Measurements from ENCODE around the gene CLK2.
"Not testable (repeated sequence)": the region's sequence is repeated elsewhere in the genome, so short reads cannot be mapped to it uniquely, and the experiment has no call there.

The CLK2 gene

DNA sequence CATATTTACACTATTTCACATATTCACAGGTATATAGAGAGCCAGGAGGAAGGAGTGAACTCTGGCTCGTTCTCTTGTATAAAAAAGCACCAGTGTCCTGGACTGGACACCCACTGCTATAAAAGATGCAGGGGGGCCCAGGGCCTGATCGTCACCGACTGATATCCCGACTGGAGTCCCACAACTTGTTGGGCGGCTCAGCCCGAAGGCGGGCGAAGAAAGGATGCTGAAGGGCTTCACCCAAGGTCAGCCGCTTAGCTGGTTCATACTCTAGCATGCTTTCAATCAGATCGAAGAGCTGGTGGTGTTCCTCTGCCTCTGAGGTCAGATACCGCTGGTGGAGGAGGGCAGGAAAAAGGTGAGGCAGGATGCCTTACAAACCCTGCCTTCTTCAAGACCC lies 10.2 kb downstream of the CLK2 start:
- no peak for DNase-seq

DNA sequence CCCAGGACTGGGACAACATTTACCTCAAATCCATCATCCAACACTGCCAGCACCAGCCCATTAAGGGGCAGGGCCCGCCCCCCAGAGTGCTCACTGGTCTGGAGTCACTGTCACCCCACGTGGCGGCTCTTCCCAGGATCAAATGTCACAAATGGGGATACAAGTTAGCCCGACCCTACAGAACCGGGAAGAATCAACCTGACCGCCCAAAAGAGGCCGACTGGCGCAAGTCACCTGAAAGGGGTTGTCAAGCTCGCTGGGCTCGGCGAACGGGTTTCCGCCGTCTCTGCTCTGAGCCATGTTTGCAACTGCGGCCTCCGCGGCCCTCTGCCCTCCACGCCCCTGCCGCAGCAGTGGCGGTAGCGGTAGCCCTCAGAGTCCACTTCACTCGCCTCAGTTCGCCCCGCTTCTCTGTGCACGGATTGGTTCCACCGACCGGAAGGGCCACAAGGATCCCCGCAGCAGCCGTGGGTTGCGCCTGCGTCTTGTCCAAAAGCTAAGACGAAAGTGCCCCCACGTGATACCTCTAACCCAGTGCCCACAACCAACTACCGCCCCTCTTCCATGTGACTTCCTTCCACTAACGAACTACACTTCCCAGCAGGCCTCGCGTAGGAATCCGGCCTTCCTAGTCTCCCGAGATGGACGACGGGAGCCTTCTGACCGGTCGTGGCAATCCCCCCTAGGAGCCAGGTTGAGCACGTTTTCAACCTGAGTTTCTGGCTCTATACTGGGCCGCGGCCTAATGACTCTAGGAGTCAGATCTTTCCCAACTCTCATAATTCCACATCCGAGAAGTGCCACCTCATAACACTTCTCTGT lies 11.2 kb downstream of the CLK2 start, which contains the start of gene SCAMP3:
TSS of gene SCAMP3 (minus strand) at position 509 of the 822 bp plus-strand sequence. CDS start at position 300, 209 bp downstream.
- DNase-seq, result peak; percentile 99

DNA sequence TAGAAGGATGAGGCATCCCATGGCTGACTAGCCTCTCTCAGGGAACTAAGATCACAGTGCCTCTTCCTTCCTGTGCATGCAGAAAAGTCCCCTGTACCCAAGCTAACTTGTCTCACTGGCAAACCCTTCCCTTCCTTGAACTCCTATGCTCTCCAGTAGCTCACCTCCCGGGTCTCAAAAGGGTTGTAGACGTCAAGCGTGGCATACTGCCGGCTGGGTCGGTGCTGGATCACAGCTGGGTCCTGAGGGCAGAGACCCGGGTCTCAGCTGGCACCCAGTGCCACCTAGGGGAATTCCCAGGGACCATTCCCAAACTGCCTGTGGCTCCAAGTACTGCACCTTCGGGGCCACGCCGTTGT lies 11.8 kb downstream of the CLK2 start:
- no peak for DNase-seq

DNA sequence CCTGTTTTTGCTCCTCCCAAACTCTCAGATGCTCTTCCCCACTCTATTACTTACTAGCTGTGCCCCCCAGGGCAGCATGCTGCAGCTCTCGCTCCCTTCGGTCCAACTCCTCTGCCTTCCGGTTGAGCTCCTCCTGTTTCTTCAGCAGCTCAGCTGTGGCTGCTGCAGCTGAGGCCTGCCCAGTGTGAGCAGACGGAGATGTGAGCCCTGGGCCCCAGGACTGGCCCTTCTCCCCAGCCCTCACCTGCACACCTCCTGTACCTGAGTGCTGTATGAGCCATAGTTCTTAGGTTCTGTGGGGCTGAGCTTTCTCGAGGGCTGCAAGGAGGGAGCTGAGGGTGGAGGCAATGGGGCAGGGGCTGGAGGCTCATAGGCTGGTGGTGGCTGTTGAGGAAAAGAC lies 13.0 kb downstream of the CLK2 start:
- DNase-seq, result no peak

DNA sequence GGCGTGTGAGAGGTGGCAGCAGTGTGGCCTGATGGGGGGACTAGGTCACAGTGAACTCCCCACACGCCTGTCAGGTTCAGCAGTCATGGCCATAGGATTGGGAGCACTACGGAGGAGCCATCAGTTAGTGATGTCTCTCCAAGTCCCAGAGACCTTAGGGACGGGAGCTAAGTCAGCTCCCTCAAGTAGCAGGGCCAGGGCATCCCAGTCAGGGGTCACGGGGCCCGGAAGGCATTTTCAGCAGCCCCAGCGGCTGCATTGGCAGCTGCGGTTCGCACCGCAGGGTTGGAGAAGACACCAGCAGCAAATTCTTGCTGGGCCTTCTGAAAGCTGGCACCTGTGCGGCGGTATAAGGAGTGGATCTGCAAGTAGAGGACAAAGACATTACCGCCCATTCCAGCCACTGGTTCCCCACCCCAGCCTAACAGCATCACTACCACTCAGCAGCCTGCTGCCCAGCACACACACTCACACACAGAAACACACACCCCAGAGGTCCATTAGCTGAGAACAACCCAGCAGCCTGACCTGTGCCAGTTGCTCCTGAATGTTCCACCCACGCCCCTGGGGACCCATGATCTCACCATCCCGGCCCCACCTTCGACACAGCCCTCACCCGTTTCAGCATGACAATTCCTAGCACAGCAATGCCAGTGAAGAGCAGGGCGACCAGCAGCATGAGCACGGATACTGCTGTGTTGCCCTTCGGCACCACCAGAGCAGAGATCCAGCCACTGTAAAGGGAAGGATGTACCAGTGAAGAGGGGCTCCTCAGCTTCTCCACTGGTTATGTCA lies 17.0 kb downstream of the CLK2 start:
- no peak for DNase-seq

DNA sequence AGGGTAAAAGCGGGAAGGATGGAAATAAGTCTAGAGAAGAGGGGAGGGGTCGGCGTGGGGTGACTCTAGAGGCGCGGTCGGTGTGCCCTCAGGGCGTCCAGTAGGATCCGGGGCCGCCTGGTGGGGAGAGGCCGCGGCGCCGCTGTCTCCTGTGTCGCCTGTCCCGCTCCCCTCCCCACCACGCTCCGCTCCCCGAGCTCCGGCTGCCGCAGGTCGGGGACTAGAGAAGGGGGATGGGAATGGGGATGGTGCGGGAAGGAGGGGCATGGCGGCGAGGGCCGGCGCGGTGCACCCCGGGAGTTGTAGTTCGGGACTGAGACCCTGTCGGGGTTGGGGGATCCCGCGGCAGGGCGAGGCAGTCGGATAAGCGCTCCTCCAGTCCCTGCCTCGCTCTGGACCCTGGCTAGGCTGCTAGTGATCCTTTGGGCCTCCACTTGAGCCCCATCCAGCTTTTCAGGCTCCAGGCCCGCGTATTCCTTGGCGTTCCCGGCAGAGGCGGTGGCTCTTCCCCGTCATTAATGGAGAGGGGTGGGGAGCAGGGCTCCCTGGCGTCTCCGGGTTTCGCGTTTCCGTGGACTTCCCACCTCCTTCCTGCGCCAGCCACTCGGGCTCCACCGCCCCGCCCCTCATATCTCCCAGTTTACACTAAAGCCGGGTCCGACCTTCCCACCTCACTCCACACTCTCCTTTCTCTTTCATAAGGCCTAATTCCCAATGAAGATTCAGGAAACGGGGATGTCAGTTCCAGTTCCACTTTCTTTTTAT lies 17.9 kb downstream of the CLK2 start, which contains the start of gene ENTREP3:
TSS of gene ENTREP3 (minus strand) at position 241 of the 765 bp plus-strand sequence. CDS start 606 bp downstream, outside the sequence.
- peak; percentile 80 for DNase-seq

DNA sequence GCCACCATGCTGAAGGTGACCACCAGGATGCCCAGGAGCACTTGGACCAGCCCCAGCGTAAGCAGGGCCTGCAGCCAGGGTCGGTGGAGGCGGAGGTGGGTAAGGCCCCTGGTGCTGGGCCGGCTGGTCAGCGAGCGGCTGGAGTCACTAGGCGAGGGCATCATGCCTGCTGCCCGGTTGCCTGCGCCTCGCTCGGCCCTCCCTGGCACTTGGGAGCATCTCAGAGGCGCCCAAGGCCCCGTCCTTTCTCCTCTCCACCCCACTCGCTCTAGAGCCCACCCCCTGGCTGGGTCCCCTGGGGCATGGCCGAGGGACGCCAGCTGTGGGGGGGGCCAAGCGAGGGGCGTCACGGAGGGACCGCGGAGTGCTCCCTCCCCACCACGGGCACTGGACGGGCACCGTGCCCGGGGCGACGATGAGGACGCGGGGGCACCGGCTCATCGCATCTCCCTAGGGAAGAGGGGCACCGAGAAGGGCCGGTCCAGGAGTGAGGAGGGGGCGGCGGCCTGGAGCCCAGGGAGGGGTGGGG lies 18.5 kb downstream of the CLK2 start:
- DNase-seq, result no peak

DNA sequence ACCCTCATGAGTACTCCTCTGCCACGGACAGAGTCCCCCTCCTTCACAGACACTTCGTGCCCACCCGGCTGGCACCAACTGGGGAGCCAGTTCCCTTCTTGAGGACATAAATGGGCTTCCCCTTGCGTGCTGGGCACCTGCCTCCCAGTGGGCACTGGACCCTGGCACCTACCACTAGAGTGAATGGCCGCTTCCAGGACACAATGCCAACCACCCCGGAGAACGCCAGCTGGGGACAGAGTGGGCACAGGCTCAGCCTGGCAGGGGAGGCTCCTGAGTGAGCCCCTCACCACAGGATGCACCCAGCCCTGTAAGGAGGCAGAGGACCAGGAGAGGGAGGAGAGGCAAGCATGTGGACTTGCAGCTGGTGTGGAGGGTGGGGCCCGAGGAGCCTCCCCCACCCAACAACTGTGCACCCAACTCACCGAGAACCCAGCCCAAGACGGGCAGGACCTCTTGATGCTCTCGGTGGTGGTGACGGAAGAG lies 19.0 kb downstream of the CLK2 start:
- DNase-seq, result no peak

DNA sequence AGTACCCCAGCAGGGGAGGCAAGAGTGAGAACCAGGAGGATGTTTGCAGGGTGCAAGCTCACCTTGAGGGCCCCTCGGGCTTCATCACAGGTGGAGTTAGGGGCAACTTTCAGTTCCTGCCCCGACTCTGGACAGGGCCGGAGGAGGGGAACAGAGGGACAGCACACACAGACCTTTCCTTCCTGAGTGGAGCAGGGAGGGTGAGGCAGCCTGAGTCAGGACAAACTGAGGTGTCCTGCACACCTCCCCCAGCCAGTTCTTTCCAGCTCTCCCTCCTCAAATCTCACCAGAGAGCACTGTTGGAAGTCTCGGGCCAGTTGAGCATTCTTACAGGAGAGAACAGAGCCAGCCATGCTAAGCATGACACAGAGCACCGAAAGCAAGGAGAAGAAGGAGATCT lies 19.5 kb downstream of the CLK2 start:
- no peak for DNase-seq

DNA sequence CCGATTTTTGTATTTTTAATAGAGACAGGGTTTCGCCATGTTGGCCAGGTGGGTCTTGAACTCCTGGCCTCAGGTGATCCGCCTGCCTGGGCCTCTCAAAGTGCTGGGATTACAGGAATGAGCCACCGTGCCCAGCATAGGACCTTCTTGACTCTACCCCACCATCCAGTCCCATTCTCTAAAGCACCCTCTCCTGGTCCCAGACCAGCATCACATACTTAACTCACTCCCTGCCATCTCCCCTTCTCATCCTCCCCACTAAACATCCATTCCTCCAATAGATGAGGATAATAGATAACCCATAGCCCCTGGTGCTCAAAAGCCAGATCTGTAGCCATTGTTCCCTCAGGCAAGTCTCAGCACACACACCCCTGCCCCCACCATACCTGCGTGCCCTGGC lies 20.1 kb downstream of the CLK2 start:
- DNase-seq, result no peak

DNA sequence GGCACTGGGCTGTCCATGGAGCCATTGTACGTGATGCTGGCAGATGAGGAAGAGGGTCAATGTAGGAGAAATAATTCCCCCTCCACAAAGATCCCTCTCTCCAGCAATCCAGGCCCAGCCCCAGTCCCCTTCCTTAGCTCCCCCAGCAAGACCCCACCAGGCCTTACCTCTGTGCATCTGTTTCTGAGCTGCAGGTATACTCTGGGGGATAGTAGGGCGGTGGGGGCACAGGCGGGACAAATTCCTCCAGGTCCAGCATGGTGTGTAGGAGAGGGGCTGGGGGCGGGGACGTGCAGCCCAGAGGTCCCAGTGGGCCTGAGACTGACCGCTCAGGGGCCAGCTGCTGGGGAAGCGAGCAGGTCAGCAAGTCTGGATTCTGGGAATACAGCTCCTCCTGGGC lies 21.7 kb downstream of the CLK2 start:
- DNase-seq, result no peak

DNA sequence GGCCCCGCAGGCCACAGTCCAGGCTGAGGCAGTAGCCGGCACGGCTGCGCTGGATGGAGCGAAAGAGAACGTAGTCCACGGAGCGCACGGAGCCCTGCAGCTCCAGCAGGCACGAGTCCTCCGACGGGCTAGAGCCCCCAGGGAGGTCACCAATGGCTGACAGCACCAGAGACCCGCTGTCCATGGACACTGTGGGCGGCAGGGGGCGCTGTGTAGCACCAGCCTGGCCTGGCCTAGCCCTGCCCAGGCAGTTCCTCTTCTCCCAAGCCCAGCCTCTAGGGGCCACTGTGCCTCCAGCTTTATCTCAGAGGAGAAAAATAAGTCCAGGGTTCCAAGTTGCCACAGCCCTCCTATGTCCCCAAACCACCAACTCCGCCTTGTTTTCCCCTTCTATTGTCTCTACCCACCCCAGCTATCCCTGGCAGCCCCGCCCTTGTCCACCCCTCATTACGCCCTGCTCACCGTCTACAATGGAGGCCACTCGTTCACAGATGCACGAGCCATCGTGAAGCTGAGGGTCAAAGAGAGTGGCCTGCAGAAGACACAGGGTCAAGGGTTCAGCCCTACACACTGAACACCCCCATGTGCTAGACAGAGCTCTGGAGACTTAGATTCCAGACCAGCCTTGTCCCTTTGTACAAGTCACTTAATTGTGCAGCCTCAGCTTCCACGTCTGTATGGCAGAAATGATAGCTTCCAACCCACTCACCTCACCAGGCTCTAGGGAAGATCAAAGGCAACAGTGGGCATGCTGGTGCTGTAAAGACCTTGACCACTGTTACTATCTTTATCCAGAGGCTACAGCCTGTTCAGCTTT lies 22.5 kb downstream of the CLK2 start:
- peak; percentile 85 for DNase-seq

DNA sequence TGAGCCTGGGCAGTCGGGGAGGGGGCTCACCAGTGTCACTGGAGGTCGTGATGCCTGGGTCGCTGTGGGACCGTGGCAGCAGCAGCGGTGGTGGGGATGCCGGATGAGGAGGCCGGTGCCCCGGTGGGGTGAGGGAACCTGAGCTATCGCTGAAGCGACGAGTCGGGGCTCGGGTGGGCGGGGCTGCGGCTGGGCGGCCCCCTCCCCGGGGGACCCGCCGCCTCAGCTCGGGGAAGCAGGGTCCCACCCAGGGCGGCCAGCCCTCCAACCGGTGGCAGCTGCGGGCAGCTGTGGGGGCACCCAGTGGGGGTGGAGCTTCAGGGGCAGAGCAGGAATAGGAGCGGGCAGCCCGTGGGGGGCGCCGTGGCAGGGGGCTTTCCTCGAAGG lies 23.1 kb downstream of the CLK2 start:
- DNase-seq, result no peak

DNA sequence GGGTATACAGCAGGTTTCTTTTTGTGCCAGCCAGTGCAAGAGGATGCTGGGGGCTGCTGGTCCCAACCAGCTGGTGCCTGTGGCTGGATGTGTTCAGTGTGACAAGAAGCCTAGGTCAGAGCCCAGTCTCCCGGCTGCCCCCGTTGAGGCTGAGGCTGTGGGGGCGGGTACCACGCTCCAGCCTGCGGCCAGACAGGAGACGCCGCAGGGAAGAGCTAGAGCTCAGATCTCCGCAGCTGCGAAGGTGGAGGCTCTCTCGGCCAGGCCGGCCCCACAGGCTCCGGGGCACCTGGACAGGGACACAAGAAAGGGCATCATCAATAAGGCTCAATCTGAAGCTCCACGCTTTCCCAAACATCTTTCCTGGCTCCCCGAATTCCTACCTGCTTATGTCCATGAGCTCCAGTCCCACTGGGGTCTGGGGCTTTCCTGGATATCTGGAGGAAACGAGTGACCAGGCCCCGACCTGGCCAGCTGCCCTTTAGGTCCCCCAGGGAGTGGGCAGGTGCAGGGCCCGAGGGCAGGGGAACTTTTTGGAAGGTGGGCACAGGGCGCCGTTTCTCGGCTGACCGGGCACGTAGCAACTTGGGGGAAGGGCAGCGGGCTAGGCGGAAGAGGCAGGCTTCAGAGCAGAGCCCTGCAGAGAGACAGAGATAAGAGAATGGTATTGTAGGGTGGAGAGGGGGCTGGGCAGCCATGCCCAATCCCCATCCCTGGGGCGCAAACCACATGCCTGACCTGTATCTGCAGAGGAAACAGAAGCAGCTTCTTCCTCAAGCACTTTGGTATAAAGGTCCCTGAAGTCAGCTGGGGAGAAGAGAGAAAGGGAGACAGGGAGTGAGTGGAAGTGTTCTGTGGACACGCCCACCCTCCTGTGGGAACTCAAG lies 25.4 kb downstream of the CLK2 start:
- no peak for DNase-seq

DNA sequence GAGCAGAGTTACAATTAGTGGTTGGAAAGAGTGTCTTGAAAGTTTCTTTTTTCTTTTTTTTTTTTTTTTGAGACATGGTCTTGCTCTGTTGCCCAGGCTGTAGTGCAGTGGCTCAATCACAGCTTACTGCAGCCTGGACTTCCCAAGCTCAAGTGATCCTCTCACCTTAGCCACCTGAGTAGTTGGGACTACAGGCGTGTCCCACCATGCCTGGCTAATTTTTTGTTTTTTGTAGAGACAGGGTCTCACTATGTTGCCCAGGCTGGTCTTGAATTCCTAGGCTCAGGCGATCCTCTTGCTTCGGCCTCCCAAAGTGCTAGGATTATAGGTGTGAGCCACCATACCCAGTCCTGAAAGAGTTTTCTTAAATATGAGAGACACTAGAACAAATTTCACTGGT lies 26.5 kb downstream of the CLK2 start:
- DNase-seq, result not testable (repeated sequence)

DNA sequence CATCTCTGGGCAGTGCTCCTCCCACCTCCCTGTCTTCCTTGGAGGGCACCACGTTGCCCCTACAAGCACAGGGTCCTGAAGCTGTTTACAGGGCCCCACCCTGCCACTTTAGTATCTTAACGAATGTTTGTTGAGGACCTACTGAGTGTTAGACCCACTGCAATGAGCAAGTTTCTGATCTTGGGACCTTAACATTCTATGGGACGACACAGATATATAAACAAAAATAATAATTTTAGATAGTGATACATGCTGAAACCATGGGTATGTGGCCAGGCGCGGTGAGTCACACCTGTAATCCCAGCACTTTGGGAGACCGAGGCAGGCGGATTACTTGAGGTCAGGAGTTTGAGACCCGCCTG lies 28.2 kb downstream of the CLK2 start:
- DNase-seq, result no peak

DNA sequence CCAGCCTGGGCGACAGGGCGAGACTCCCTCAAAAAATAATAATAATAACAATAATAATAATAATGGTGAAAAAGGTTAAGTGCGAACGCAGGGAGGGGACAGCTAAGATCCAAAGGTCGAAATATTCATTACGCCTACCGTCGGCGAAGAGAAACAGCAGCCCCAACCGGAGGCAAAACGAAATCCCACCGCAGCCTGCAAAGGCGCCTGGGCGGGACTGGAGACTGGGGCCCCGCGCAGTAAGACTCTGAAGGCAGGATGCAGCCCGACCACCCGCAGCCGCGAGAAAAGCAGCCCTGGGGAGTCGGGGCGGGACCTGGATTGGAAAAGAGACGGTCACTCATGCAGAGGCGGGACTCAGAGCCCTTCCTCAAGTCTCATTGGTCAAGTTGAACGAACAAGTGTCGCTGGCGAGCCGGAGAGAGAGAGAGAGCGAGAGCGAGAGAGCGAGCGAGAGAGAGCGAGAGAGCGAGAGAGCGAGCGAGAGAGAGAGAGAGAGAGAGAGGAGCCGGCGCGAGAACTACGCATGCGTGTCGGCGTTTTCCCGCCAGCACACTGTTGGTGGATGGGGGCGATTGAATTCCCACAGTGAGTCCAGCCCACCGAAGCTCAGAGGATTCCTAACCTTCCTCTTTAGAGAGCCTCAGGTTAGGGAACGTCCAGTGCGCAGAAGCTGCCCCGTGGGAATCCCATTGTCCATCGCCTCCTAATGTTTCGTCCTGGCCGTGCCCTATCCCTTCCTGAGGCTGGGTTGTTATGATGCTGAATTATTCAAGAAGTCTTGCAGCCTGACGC lies 28.7 kb downstream of the CLK2 start:
- peak; percentile 99 for DNase-seq

DNA sequence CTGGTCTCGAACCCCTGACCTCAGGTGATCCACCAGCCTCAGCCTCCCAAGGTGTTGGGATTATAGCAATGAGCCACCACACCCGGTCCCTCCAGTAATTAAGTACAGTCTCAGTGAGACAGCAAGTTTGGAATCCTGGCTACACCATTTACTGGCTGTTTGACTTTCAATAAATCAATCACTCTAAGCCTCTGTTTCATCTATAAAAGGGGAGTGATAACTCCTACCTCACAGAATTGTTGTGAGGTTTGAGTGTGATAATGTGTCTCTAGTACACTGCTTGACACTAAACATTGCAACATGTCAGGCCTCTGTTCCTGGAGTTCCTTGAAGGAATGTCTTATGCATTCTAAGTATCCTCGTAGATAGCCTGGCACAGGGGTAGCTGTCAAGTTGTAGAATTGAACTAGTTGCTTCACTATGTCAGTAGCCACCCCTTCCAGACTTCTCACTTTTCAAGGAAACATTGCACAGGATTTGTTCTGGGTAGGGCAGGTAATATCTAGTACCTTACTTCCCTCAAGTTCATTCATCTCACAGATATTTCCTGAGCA lies 30.4 kb downstream of the CLK2 start:
- no peak for DNase-seq

DNA sequence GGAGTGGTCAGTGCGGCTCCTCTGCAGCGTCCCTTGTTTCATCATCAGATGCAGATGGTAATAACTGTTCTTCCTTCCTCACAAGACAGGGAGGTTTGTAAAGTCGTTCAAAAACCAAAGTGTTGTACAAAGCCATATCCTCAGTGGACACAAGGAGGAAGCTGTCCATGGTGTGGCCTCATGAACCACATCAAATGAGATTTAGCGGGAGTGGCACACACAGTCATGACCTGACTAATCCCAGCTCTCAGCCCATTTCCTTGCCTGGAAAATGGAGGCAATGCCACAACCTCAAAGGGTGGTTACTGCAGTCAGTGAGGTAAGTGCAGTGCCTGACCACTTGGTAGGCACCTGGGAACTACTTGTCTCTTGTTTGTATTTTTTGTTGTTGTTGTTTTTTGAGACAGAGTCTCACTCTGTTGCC lies 31.5 kb downstream of the CLK2 start:
- no peak for DNase-seq

All from HCEC 1CT (cell line).